ENCODE data around the gene SLC25A21.
"Not testable (repeated sequence)": the region's sequence is repeated elsewhere in the genome, so short reads cannot be mapped to it uniquely, and the experiment has no call there.

GRCh38 chr14:37205623-37206605 lies 33.5 kb upstream of the SLC25A21 start:
- TF ChIP-seq CTCF, POLR2AphosphoS5 (IDR thresholded peaks at IDR 0.05): not testable (repeated sequence)

Data from suprapubic skin (tissue), 3 donors.